GM19240 (cell line): ENCODE data around the gene SPANXN4.

Source experiments
- DNase-seq: peaks from one replicate; pipeline ENCODE4 v3.0.0; 2011; ENCODE audit warnings: low spot score; ENCODE audit not compliant: insufficient read length

The SPANXN4 gene

GRCh38 chrX:143025628-143026027 is at the start of gene SPANXN4:
SPANXN4 (plus strand) TSS chrX:143025928; CDS start chrX:143026015, 87 bp downstream.
- no peak for DNase-seq

- DNase-seq: no peak
These were observed 48.4 kb upstream of the SPANXN4 start for GRCh38 chrX:142977128-142977914.

- DNase-seq: no peak
These were observed 47.5 kb upstream of the SPANXN4 start for GRCh38 chrX:142978130-142978684.

- no peak for DNase-seq
These were observed 43.0 kb upstream of the SPANXN4 start for GRCh38 chrX:142982679-142983078.

- DNase-seq: no peak
These were observed 30.7 kb upstream of the SPANXN4 start for GRCh38 chrX:142994988-142995387.

- no peak for DNase-seq
These were observed 27.1 kb upstream of the SPANXN4 start for GRCh38 chrX:142998447-142999198.

GRCh38 chrX:142999199-142999701 is 26.5 kb upstream of the SPANXN4 start:
- DNase-seq: no peak

- DNase-seq: no peak
These were observed 23.5 kb upstream of the SPANXN4 start for GRCh38 chrX:143002206-143002605.

GRCh38 chrX:143017272-143017671 is 8.5 kb upstream of the SPANXN4 start:
- no peak for DNase-seq

- no peak for DNase-seq
These were observed 1.5 kb downstream of the SPANXN4 start for GRCh38 chrX:143027275-143027674.

GRCh38 chrX:143047511-143047910 is 21.8 kb downstream of the SPANXN4 start:
- DNase-seq: no peak

- DNase-seq: no peak
These were observed 32.4 kb downstream of the SPANXN4 start for GRCh38 chrX:143058120-143058519.

GRCh38 chrX:143081231-143081630 is 55.5 kb downstream of the SPANXN4 start:
- no peak for DNase-seq

- no peak for DNase-seq
These were observed 56.8 kb downstream of the SPANXN4 start for GRCh38 chrX:143082537-143082936.
